Measurements from ENCODE around the gene STARD5.

DNA sequence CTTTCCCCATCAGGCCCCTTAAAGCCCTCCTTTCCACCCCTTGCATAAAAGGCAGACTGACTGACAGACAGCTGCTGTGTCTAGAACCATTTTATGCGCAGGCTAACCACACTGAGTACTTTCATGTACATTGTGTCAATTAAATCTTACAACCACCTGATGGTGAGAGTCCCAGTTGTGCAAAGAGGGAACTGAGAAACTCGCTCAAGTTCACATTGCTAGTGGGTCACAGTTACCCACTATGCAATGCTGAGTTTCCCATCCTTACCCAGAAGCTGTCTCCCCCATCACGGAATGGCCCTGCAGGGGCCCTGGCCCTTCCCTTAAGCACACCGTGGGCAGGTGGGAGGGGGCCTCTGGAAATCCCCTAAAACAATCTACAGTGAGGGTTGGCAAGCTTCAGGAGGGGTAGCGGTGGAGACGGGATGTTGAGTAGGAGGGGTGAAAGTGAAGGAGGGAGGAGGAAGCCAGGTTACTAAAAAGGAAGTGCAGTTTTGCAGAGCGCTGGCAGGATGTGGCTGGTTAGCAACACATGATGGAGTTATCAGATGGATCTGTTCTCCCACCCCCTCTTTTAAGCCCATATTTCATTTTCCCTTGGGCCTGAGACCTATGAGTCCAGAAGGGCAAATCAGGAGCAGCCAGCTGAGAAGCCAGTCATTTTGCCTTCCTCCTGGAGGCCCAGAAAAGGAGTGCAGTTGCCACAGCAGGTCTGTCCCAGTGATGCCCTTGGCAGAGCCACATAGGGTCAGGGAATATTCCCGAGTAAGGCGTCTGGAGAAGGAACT, 30.0 kb downstream of the STARD5 start:
- no peak for TF ChIP-seq GATA3 (IDR thresholded peaks at IDR 0.05; ENCODE audit: low read depth, low read length)
- peak; percentile 54 for TF ChIP-seq GATA2 (IDR thresholded peaks at IDR 0.05; ENCODE audit: low read depth, low read length)

Measured in SH-SY5Y (cell line).